Measurements from ENCODE around the gene KLF6.

GRCh38 chr10:3747984-3748383, 37.0 kb downstream of the KLF6 start:
- TF ChIP-seq EZH2phosphoT487 (IDR thresholded peaks at IDR 0.05; ENCODE audit: borderline replicate concordance, low read length) (no peak), CTCF (IDR thresholded peaks at IDR 0.05; ENCODE audit: low read depth, low read length, poor library complexity, severe bottlenecking) (no peak)

Data from DOHH2 (cell line).